ENCODE data around the gene MTAP. TPM values are rescaled to one million over a fixed set of nuclear protein-coding genes. Genes with fewer than 3 reads are reported as not detected.
A peak's percentile ranks its signal among the peaks of the same experiment; 100 is the strongest.

Gene MTAP
- polyA plus RNA-seq, 1 donor (not counting 4 experiments of a cell fraction or from before 2014, with no cell fraction given) = 48.7 TPM

GRCh38 chr9:21778304-21778703 lies 24.1 kb upstream of the MTAP start:
- Histone ChIP-seq H3K9ac (ENCODE audit: control insufficient read depth, extremely low read depth, insufficient read depth, low read length) (no peak overlapping the region), H3K4me1 (ENCODE audit: control insufficient read depth, extremely low read depth, insufficient read depth, low read length) (peaks cover 26% of the 10 kb centered on the region), H3K27me3 (ENCODE audit: control insufficient read depth, extremely low read depth, insufficient read depth, low read length) (no peaks in the 10 kb centered on the region), H3K79me2 (ENCODE audit: control insufficient read depth, insufficient read depth, low read length) (no peaks in the 10 kb centered on the region), H3K9me3 (ENCODE audit: control insufficient read depth, low read depth, low read length) (no peaks in the 10 kb centered on the region), H3K4me2 (ENCODE audit: control insufficient read depth, extremely low read depth, insufficient read depth, low read depth, low read length) (peak overlapping the region; percentile 49), H4K20me1 (ENCODE audit: control insufficient read depth, extremely low read depth, insufficient read depth, low read length) (no peaks in the 10 kb centered on the region), H2AFZ (ENCODE audit: control insufficient read depth, low read length) (peak overlapping the region; percentile 7), H3K36me3 (ENCODE audit: control insufficient read depth in 2 of 2, extremely low read depth in 1 of 2, insufficient read depth in 2 of 2, low read length in 2 of 2) (no peaks in the 10 kb centered on the region), H3K9me1 (ENCODE audit: control insufficient read depth, extremely low read depth, insufficient read depth, low read length) (no peaks in the 10 kb centered on the region), H3K4me3 (ENCODE audit: control insufficient read depth in 2 of 3, extremely low read depth in 1 of 3, insufficient read depth in 2 of 3, low read depth in 1 of 3, low read length in 3 of 3) (no peak overlapping the region), H3K27ac (ENCODE audit: control insufficient read depth, insufficient read depth, low read length) (no peak overlapping the region)
- dilution Hi-C loops (cut with MboI; ENCODE audit: extremely low pct_ligation_motif_present, low sequenced_read_pairs) = loop anchor here (25.0 kb wide), 1 partner anchor 216 kb away; no protein-coding TSS in a partner anchor
- peak; percentile 5 for FAIRE-seq
- TF ChIP-seq CTCF (optimal IDR thresholded peaks at IDR 0.05 in 1 of 3, IDR thresholded peaks at IDR 0.05 in 1 of 3, conservative IDR thresholded peaks at IDR 0.05 in 1 of 3; ENCODE audit: extremely low read depth in 1 of 3, insufficient read depth in 2 of 3, low read length in 3 of 3) = no peak
- no peak for DNase-seq (ENCODE audit: low read depth, low spot score)

- no peak overlapping the region for H3K27ac ChIP-seq (ENCODE audit: control insufficient read depth, insufficient read depth, low read length)
- DNase-seq (ENCODE audit: low read depth, low spot score) = no peak
Measured at GRCh38 chr9:21779397-21779796, 23.0 kb upstream of the MTAP start.

More at GRCh38 chr9:21779397-21779796, 23.0 kb upstream of the MTAP start:
- peaks cover 26% of the 10 kb centered on the region for H3K4me1 ChIP-seq (ENCODE audit: control insufficient read depth, extremely low read depth, insufficient read depth, low read length)
- H3K79me2 ChIP-seq (ENCODE audit: control insufficient read depth, insufficient read depth, low read length) = no peaks in the 10 kb centered on the region
- no peak overlapping the region for H2AFZ ChIP-seq (ENCODE audit: control insufficient read depth, low read length)
- no peak for FAIRE-seq
- no peak overlapping the region for H3K4me2 ChIP-seq (ENCODE audit: control insufficient read depth, extremely low read depth, insufficient read depth, low read depth, low read length)
- H3K36me3 ChIP-seq (ENCODE audit: control insufficient read depth in 2 of 2, extremely low read depth in 1 of 2, insufficient read depth in 2 of 2, low read length in 2 of 2) = no peaks in the 10 kb centered on the region
- TF ChIP-seq CTCF (optimal IDR thresholded peaks at IDR 0.05 in 1 of 3, IDR thresholded peaks at IDR 0.05 in 1 of 3, conservative IDR thresholded peaks at IDR 0.05 in 1 of 3; ENCODE audit: extremely low read depth in 1 of 3, insufficient read depth in 2 of 3, low read length in 3 of 3) (no peak), EZH2 (IDR thresholded peaks at IDR 0.05; ENCODE audit: low read length) (no peak)
- no peaks in the 10 kb centered on the region for H4K20me1 ChIP-seq (ENCODE audit: control insufficient read depth, extremely low read depth, insufficient read depth, low read length)
- no peak overlapping the region for H3K9ac ChIP-seq (ENCODE audit: control insufficient read depth, extremely low read depth, insufficient read depth, low read length)
- no peak overlapping the region for H3K4me3 ChIP-seq (ENCODE audit: control insufficient read depth in 2 of 3, extremely low read depth in 1 of 3, insufficient read depth in 2 of 3, low read depth in 1 of 3, low read length in 3 of 3)
- dilution Hi-C loops (cut with MboI; ENCODE audit: extremely low pct_ligation_motif_present, low sequenced_read_pairs) = loop anchor here (25.0 kb wide), 1 partner anchor 217 kb away; no protein-coding TSS in a partner anchor
- no peaks in the 10 kb centered on the region for H3K9me1 ChIP-seq (ENCODE audit: control insufficient read depth, extremely low read depth, insufficient read depth, low read length)
- no peaks in the 10 kb centered on the region for H3K9me3 ChIP-seq (ENCODE audit: control insufficient read depth, low read depth, low read length)
- H3K27me3 ChIP-seq (ENCODE audit: control insufficient read depth, extremely low read depth, insufficient read depth, low read length) = no peaks in the 10 kb centered on the region
